VCaP (cell line): ENCODE results near the gene CRB2.
A peak's percentile ranks its signal among the peaks of the same experiment; 100 is the strongest.

Experiments
- H3K27ac ChIP-seq: fragments of 450-650 bp; 2 replicates; pipeline ENCODE4 v1.5.1; 2017
- TF ChIP-seq, protein P1 (sequence below): fragments of 450-650 bp; conservative IDR thresholded peaks from 2 replicates; pipeline ENCODE4 v1.5.1; 2017; ENCODE audit warnings: mild to moderate bottlenecking, moderate library complexity

CRB2 gene

DNA sequence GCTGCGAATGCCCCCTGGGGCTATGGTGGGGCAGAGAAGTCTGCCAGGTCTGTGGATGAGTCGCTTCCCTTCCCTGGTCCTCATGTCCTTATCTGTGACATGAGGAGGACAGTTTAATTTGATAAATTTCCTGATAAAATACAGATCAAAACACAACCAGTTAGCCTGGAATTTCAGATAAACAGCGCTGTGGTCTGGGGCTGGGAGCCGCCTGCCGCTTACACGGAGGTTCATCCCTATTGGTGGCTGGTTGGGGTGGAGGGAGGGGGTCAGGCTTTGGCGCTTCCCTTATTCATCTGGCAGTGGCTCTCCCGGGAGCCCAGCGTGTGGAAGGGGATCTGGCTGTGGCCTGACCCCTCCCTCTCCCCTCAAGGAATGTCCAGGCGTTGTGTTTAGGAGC lies 17.9 kb downstream of the CRB2 start:
- TF ChIP-seq, protein P1, sequence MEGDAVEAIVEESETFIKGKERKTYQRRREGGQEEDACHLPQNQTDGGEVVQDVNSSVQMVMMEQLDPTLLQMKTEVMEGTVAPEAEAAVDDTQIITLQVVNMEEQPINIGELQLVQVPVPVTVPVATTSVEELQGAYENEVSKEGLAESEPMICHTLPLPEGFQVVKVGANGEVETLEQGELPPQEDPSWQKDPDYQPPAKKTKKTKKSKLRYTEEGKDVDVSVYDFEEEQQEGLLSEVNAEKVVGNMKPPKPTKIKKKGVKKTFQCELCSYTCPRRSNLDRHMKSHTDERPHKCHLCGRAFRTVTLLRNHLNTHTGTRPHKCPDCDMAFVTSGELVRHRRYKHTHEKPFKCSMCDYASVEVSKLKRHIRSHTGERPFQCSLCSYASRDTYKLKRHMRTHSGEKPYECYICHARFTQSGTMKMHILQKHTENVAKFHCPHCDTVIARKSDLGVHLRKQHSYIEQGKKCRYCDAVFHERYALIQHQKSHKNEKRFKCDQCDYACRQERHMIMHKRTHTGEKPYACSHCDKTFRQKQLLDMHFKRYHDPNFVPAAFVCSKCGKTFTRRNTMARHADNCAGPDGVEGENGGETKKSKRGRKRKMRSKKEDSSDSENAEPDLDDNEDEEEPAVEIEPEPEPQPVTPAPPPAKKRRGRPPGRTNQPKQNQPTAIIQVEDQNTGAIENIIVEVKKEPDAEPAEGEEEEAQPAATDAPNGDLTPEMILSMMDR, result no peak
- H3K27ac ChIP-seq, result peak overlapping the region; percentile 26; the same call in 1 of the 2 replicates

- H3K27ac ChIP-seq, result no peak overlapping the region
- TF ChIP-seq, protein P1, result no peak
Observed at GRCh38 chr9:123375469-123376132, 19.6 kb downstream of the CRB2 start.

DNA sequence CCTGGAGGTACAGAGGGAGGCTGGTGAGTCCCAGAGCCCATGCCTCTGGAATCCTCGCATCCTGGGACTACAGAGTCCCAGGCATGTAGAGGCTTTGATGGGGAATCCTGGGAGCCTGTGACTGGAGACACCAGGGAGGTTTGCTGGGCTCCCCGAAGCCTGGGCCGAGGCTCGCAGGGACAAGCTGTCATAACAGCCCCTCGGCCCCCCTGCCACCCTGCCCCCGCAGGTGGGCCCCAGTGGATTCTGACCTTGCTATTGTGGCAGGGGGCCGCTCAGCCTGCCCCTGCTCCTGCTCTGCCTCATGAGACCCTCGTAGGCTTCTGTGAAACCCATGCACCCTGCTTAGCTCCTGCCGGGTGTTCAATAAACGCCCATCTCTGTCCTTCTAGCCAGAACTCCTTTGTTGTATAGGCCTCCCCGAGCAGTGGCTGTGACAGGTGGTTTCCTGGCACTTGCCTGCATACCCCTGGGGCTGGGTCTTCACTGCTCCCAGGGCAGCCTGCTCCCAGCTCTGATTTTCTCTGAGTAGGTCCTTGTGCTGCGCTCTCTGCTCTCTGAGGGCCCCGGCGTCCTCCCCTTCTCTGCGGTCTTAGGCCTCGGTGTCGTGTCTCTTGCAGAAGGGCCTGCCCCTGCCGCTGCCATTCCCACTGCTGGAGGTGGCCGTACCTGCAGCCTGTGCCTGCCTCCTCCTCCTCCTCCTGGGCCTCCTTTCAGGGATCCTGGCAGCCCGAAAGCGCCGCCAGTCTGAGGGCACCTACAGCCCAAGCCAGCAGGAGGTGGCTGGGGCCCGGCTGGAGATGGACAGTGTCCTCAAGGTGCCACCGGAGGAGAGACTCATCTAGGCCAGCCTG lies 20.4 kb downstream of the CRB2 start:
- H3K27ac ChIP-seq, result no peak overlapping the region
- TF ChIP-seq, protein P1, result no peak

GRCh38 chr9:123377211-123377971 lies 21.4 kb downstream of the CRB2 start:
- TF ChIP-seq, protein P1, result no peak
- H3K27ac ChIP-seq, result no peak overlapping the region

DNA sequence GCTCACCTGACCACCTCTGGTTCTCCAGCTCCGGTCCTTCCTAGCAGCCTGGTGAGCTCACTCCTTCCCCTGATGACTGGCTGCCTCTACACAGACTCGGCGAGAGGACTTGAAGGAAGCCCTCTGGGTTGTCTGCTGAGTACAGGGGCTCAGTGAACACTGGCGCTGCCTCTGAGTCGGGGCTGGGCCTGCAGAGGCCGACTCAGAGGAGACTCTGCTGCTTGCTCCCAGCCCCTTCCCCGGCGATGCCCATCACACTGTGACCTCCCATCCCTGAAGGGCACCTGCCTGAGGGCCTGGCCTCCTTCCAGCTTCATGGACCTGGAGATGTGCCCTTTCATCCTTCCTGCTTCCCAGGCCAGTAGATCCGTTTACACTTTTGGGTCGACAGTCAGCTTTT lies 22.0 kb downstream of the CRB2 start:
- H3K27ac ChIP-seq, result no peak overlapping the region
- TF ChIP-seq, protein P1, result no peak

- TF ChIP-seq, protein P1, result no peak
- no peak overlapping the region for H3K27ac ChIP-seq
Observed at GRCh38 chr9:123378956-123379660, 23.1 kb downstream of the CRB2 start.
